HG02678 (cell line): ENCODE measurements around the gene SYT8.
"Not testable (repeated sequence)": the region's sequence is repeated elsewhere in the genome, so short reads cannot be mapped to it uniquely, and the experiment has no call there.

Experiments
- ATAC-seq: cut with Tn5 transposase; IDR thresholded peaks from one replicate; pipeline ENCODE4 v1.9.1; 2021; ENCODE audit warnings: mild to moderate bottlenecking, moderate library complexity; ENCODE audit not compliant: unreplicated experiment

The SYT8 gene

GRCh38 chr11:1834779-1835670 lies at the start of gene SYT8:
Gene SYT8, plus strand, starts transcription at chr11:1834990. Its CDS starts 116 bp downstream, at chr11:1835106.
- ATAC-seq, result no peak

- no peak for ATAC-seq
Observed at GRCh38 chr11:1785749-1786413, 48.9 kb upstream of the SYT8 start.

- ATAC-seq, result no peak
Observed at GRCh38 chr11:1786466-1786865, 48.3 kb upstream of the SYT8 start.

GRCh38 chr11:1791912-1792311 lies 42.9 kb upstream of the SYT8 start:
- ATAC-seq, result no peak

- ATAC-seq, result no peak
Observed at GRCh38 chr11:1792461-1792860, 42.3 kb upstream of the SYT8 start.

- no peak for ATAC-seq
Observed at GRCh38 chr11:1793081-1793480, 41.7 kb upstream of the SYT8 start.

- no peak for ATAC-seq
Observed at GRCh38 chr11:1796413-1797011, 38.3 kb upstream of the SYT8 start.

- ATAC-seq, result no peak
Observed at GRCh38 chr11:1797391-1798125, 37.2 kb upstream of the SYT8 start.

- ATAC-seq, result no peak
Observed at GRCh38 chr11:1803246-1803645, 31.5 kb upstream of the SYT8 start.

GRCh38 chr11:1803835-1804519 lies 30.8 kb upstream of the SYT8 start:
- not testable (repeated sequence) for ATAC-seq

- ATAC-seq, result no peak
Observed at GRCh38 chr11:1805525-1805924, 29.3 kb upstream of the SYT8 start.

- ATAC-seq, result no peak
Observed at GRCh38 chr11:1807264-1807995, 27.4 kb upstream of the SYT8 start.

GRCh38 chr11:1810761-1811160 lies 24.0 kb upstream of the SYT8 start:
- no peak for ATAC-seq

- ATAC-seq, result no peak
Observed at GRCh38 chr11:1812274-1812673, 22.5 kb upstream of the SYT8 start.

- ATAC-seq, result no peak
Observed at GRCh38 chr11:1812801-1813200, 22.0 kb upstream of the SYT8 start.

GRCh38 chr11:1813356-1813755 lies 21.4 kb upstream of the SYT8 start:
- ATAC-seq, result not testable (repeated sequence)

GRCh38 chr11:1814691-1815090 lies 20.1 kb upstream of the SYT8 start:
- ATAC-seq, result no peak

- no peak for ATAC-seq
Observed at GRCh38 chr11:1815311-1815710, 19.5 kb upstream of the SYT8 start.

GRCh38 chr11:1815751-1816150 lies 19.0 kb upstream of the SYT8 start:
- ATAC-seq, result no peak

- no peak for ATAC-seq
Observed at GRCh38 chr11:1817000-1817399, 17.8 kb upstream of the SYT8 start.
